Rectal smooth muscle tissue (tissue), 1 donor: Measurements from ENCODE around the gene FGFR4.
"Not testable (repeated sequence)": the region's sequence is repeated elsewhere in the genome, so short reads cannot be mapped to it uniquely, and the experiment has no call there.

Experiments
- H3K27ac ChIP-seq: one replicate; pipeline ENCODE4 v1.7.0; 2013; ENCODE audit warnings: low read depth, low read length, inconsistent platforms
- H3K27me3 ChIP-seq: one replicate; pipeline ENCODE4 v1.7.0; 2013; ENCODE audit warnings: low read length; ENCODE audit not compliant: control insufficient read depth, insufficient read depth
- H3K36me3 ChIP-seq: one replicate; pipeline ENCODE4 v1.7.0; 2013; ENCODE audit warnings: low read length; ENCODE audit not compliant: control insufficient read depth, insufficient read depth
- H3K4me1 ChIP-seq: one replicate; pipeline ENCODE4 v1.7.0; 2013; ENCODE audit warnings: low read length; ENCODE audit not compliant: control insufficient read depth, insufficient read depth
- H3K4me3 ChIP-seq: one replicate; pipeline ENCODE4 v1.7.0; 2013; ENCODE audit warnings: low read length
- H3K9ac ChIP-seq: one replicate; pipeline ENCODE4 v1.7.0; 2013; ENCODE audit warnings: low read length

Gene FGFR4

GRCh38 chr5:177086654-177087397 lies at the start of gene FGFR4:
Gene FGFR4, plus strand, starts transcription at chr5:177086915. Its CDS starts 2,688 bp downstream, at chr5:177089603.
- H3K4me1 ChIP-seq: no peaks in the 10 kb centered on the region
- peak within 1 kb of the TSS; percentile 63 for H3K4me3 ChIP-seq
- no peaks in the 10 kb centered on the region for H3K27me3 ChIP-seq
- no peak within 1 kb of the TSS for H3K27ac ChIP-seq
- no peaks in the 10 kb centered on the region for H3K36me3 ChIP-seq
- H3K9ac ChIP-seq: no peak within 1 kb of the TSS

- Histone ChIP-seq H3K4me1 (peaks cover 8% of the 10 kb centered on the region), H3K27ac (no peak overlapping the region), H3K27me3 (no peaks in the 10 kb centered on the region), H3K4me3 (no peak overlapping the region), H3K36me3 (no peaks in the 10 kb centered on the region), H3K9ac (no peak overlapping the region)
Measured at GRCh38 chr5:177036921-177037320, 49.8 kb upstream of the FGFR4 start.

GRCh38 chr5:177040814-177041420 lies 45.8 kb upstream of the FGFR4 start:
- Histone ChIP-seq H3K9ac (no peak overlapping the region), H3K4me3 (no peak overlapping the region), H3K27ac (peak overlapping the region; percentile 8), H3K4me1 (peaks cover 8% of the 10 kb centered on the region), H3K36me3 (peaks cover 6% of the 10 kb centered on the region), H3K27me3 (no peaks in the 10 kb centered on the region)

GRCh38 chr5:177041936-177042335 lies 44.8 kb upstream of the FGFR4 start:
- H3K27me3 ChIP-seq: no peaks in the 10 kb centered on the region
- H3K36me3 ChIP-seq: peaks cover 6% of the 10 kb centered on the region
- no peak overlapping the region for H3K4me3 ChIP-seq
- H3K27ac ChIP-seq: no peak overlapping the region
- no peak overlapping the region for H3K9ac ChIP-seq
- peaks cover 8% of the 10 kb centered on the region for H3K4me1 ChIP-seq

- Histone ChIP-seq H3K27me3 (no peaks in the 10 kb centered on the region), H3K4me3 (no peak overlapping the region), H3K4me1 (peaks cover 8% of the 10 kb centered on the region), H3K36me3 (peaks cover 6% of the 10 kb centered on the region), H3K27ac (no peak overlapping the region), H3K9ac (no peak overlapping the region)
Measured at GRCh38 chr5:177043114-177043513, 43.6 kb upstream of the FGFR4 start.

GRCh38 chr5:177043958-177044357 lies 42.8 kb upstream of the FGFR4 start:
- Histone ChIP-seq H3K4me3 (no peak overlapping the region), H3K27ac (no peak overlapping the region), H3K27me3 (no peaks in the 10 kb centered on the region), H3K36me3 (peaks cover 6% of the 10 kb centered on the region), H3K9ac (no peak overlapping the region), H3K4me1 (peaks cover 8% of the 10 kb centered on the region)

GRCh38 chr5:177044641-177045040 lies 42.1 kb upstream of the FGFR4 start:
- peaks cover 12% of the 10 kb centered on the region for H3K36me3 ChIP-seq
- H3K27me3 ChIP-seq: no peaks in the 10 kb centered on the region
- H3K4me3 ChIP-seq: no peak overlapping the region
- no peak overlapping the region for H3K9ac ChIP-seq
- peaks cover 8% of the 10 kb centered on the region for H3K4me1 ChIP-seq
- H3K27ac ChIP-seq: no peak overlapping the region

- H3K9ac ChIP-seq: no peak overlapping the region
- H3K36me3 ChIP-seq: peaks cover 14% of the 10 kb centered on the region
- no peaks in the 10 kb centered on the region for H3K27me3 ChIP-seq
- no peak overlapping the region for H3K4me3 ChIP-seq
- no peak overlapping the region for H3K27ac ChIP-seq
- peaks cover 6% of the 10 kb centered on the region for H3K4me1 ChIP-seq
Measured at GRCh38 chr5:177045631-177046030, 41.1 kb upstream of the FGFR4 start.

- peaks cover 14% of the 10 kb centered on the region for H3K36me3 ChIP-seq
- not testable (repeated sequence) for H3K9ac ChIP-seq, H3K4me3 ChIP-seq, H3K4me1 ChIP-seq, H3K27me3 ChIP-seq, H3K27ac ChIP-seq
Measured at GRCh38 chr5:177048531-177048930, 38.2 kb upstream of the FGFR4 start.

GRCh38 chr5:177049285-177049684 lies 37.4 kb upstream of the FGFR4 start:
- Histone ChIP-seq H3K27ac (no peak overlapping the region), H3K27me3 (no peaks in the 10 kb centered on the region), H3K4me3 (no peak overlapping the region), H3K36me3 (peaks cover 11% of the 10 kb centered on the region), H3K9ac (no peak overlapping the region), H3K4me1 (no peaks in the 10 kb centered on the region)

GRCh38 chr5:177064500-177065277 lies 22.0 kb upstream of the FGFR4 start:
- H3K36me3 ChIP-seq: peaks cover 6% of the 10 kb centered on the region
- H3K4me1 ChIP-seq: no peaks in the 10 kb centered on the region
- H3K27me3 ChIP-seq: no peaks in the 10 kb centered on the region
- H3K4me3 ChIP-seq: no peak overlapping the region
- no peak overlapping the region for H3K27ac ChIP-seq
- H3K9ac ChIP-seq: no peak overlapping the region

GRCh38 chr5:177065491-177065890 lies 21.2 kb upstream of the FGFR4 start:
- peaks cover 6% of the 10 kb centered on the region for H3K36me3 ChIP-seq
- no peak overlapping the region for H3K4me3 ChIP-seq

More at GRCh38 chr5:177065491-177065890, 21.2 kb upstream of the FGFR4 start:
- Histone ChIP-seq H3K27me3 (no peaks in the 10 kb centered on the region), H3K4me1 (no peaks in the 10 kb centered on the region), H3K27ac (no peak overlapping the region), H3K9ac (no peak overlapping the region)
